Mesenteric fat pad (tissue), 1 donor: ENCODE data around the gene ELMO1. TPM values are rescaled to one million over a fixed set of nuclear protein-coding genes. Genes with fewer than 3 reads are reported as not detected.

Source experiments
- DNase-seq: peaks from one replicate; pipeline ENCODE4 v3.0.0-alpha.2; 2020; ENCODE audit warnings: low spot score
- microRNA-seq: library from miRNA; unstranded; fragments of <30 nt; microRNA quantifications from one replicate; pipeline ENCODE4 v1.2.0, GENCODE V29; 2020; ENCODE audit warnings: borderline number of aligned reads
- total RNA-seq: library from RNA; stranded (reverse); fragmentation: NEBNext Ultra II Directional; extraction: Animal tissue kit (Norgen Biotek cat#: 25700); gene quantifications from one replicate; pipeline ENCODE4 v1.2.1, GENCODE V29; 2021
- donor health status: DM: yes; HTN: yes; CAD: no.

The ELMO1 gene
- total RNA-seq, 1 donor from 2014 or later, result 48.9 TPM

GRCh38 chr7:36809086-36809485 lies 639.6 kb downstream of the ELMO1 start:
- DNase-seq, result no peak

DNA sequence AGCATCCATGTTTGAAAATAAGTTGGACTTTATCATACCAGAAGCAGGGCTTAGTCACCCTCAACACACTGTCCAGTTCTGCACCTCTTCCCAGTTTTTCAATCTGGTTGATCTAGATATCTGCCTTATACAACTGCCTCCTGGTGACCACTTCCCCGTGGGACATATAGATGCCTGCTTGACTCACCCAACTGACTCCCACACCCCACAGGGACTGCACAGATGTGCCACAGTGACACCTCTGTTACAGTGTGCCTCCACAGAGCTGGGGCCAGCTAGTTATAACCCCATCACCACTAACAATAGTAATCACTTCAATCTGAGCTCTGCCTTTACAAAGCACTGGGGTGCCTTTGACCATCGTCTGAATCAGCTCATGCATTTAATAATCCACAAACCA lies 641.8 kb downstream of the ELMO1 start:
- DNase-seq, result no peak

Small RNA genes lying within 50 kb of the gene (microRNA-seq; reads per million reads assigned to microRNA genes)
- gene MIR1200, result not detected

Other genes starting within 250 kb of the ELMO1 start
- gene GPR141, start 234.9 kb upstream of the ELMO1 start, total RNA-seq, result 0.77 TPM